K562 (cell line): ENCODE data around the gene LRP4. TPM values are rescaled to one million over a fixed set of nuclear protein-coding genes. Genes with fewer than 3 reads are reported as not detected.

Source experiments
- ADNP ChIP-seq: fragments of 200-800 bp; sonication (Bioruptor generic); IDR thresholded peaks from 2 replicates; pipeline ENCODE4 v1.6.1; 2016; ENCODE audit warnings: missing genetic modification characterization, missing compliant biosample characterization
- CBX5 ChIP-seq: IDR thresholded peaks from 2 replicates; pipeline ENCODE4 v1.6.1; 2014; ENCODE audit warnings: low read depth, borderline replicate concordance
- CEBPB ChIP-seq: fragments of 450-650 bp; IDR thresholded peaks from 2 replicates; pipeline ENCODE4 v1.6.1; 2016; ENCODE audit warnings: missing genetic modification characterization, missing compliant biosample characterization
- CHD1 ChIP-seq: fragments of 200-600 bp; sonication (generic); IDR thresholded peaks from one replicate; pipeline ENCODE4 v1.6.1; 2012; ENCODE audit warnings: mild to moderate bottlenecking, moderate library complexity, low read length, inconsistent platforms
- DLX4 ChIP-seq: fragments of 250-450 bp; sonication (Bioruptor Pico); IDR thresholded peaks from 2 replicates; pipeline ENCODE4 v1.6.1; 2021; ENCODE audit warnings: mild to moderate bottlenecking
- GABPB2 ChIP-seq: fragments of 250-450 bp; sonication (Bioruptor Pico); conservative IDR thresholded peaks from 2 replicates; pipeline ENCODE4 v1.5.1; 2021; ENCODE audit warnings: mild to moderate bottlenecking
- GATAD2B ChIP-seq: fragments of 450-650 bp; IDR thresholded peaks from 2 replicates; pipeline ENCODE4 v1.6.1; 2017; ENCODE audit warnings: mild to moderate bottlenecking, borderline replicate concordance
- MTF1 ChIP-seq: fragments of 250-450 bp; sonication (Bioruptor Pico); IDR thresholded peaks from 2 replicates; pipeline ENCODE4 v1.9.0; 2021; ENCODE audit warnings: moderate library complexity, mild to moderate bottlenecking, inconsistent platforms, borderline replicate concordance
- SIN3A ChIP-seq, 2 experiments: fragments of 150-350 bp in 1 of 2; IDR thresholded peaks; 2 replicates each; pipeline ENCODE4 v1.6.1; 2011 to 2016; ENCODE audit warnings: borderline replicate concordance in 2 of 2, low read depth in 2 of 2, low read length in 2 of 2, mild to moderate bottlenecking in 2 of 2, moderate library complexity in 2 of 2; ENCODE audit not compliant: control insufficient read depth in 1 of 2
- SIRT6 ChIP-seq: IDR thresholded peaks from one replicate; pipeline ENCODE4 v1.6.1; 2012; ENCODE audit warnings: low read depth, mild to moderate bottlenecking, control low read depth, inconsistent platforms, low read length, moderate library complexity
- STAT5A ChIP-seq: IDR thresholded peaks from 2 replicates; pipeline ENCODE4 v1.6.1; 2012; ENCODE audit warnings: low read length, inconsistent platforms, borderline replicate concordance
- TBL1XR1 ChIP-seq, 2 experiments: IDR thresholded peaks; 2 replicates each; pipeline ENCODE4 v1.6.1; 2012; ENCODE audit warnings: improper control_type of control experiment in 2 of 2, low read length in 2 of 2, mild to moderate bottlenecking in 1 of 2
- UBTF ChIP-seq, 2 experiments: IDR thresholded peaks; 2 replicates each; pipeline ENCODE4 v1.6.1; 2012; ENCODE audit warnings: improper control_type of control experiment in 2 of 2, low read depth in 2 of 2, low read length in 2 of 2, borderline replicate concordance in 1 of 2
- ZHX1 ChIP-seq: fragments of 150-350 bp; conservative IDR thresholded peaks from 2 replicates; pipeline ENCODE4 v1.6.1; 2014; ENCODE audit warnings: low read length
- ZNF174 ChIP-seq: fragments of 250-450 bp; sonication (Bioruptor Pico); IDR thresholded peaks from 2 replicates; pipeline ENCODE4 v1.4.0; 2020; ENCODE audit warnings: mild to moderate bottlenecking
- ZNF830 ChIP-seq: fragments of 250-450 bp; sonication (Bioruptor Pico); IDR thresholded peaks from 2 replicates; pipeline ENCODE4 v1.5.0; 2021; ENCODE audit warnings: mild to moderate bottlenecking
- polyA plus RNA-seq, 8 experiments: library from polyadenylated mRNA; depleted of rRNA in 4 of 8; stranded (reverse) in 5 of 8; unstranded in 3 of 8; fragments of >200 nt; fragmentation: Nextera tagmentation in 2 of 8; fragmentation: Illumina TruSeq in 1 of 8; extraction: Ambion mirVana in 2 of 8; extraction: Trizol in 1 of 8; gene quantifications; 2 replicates each; pipeline versions ENCODE4 v1.2.1 to v1.2.3, GENCODE V29; 2011 to 2014; ENCODE audit warnings: inconsistent platforms in 1 of 8, missing spikeins in 1 of 8
- total RNA-seq, 7 experiments: library from RNA; depleted of rRNA in 6 of 7; stranded (reverse); fragments of >200 nt in 6 of 7; fragmentation: Illumina TruSeq in 2 of 7; extraction: Trizol in 2 of 7; gene quantifications; 2 replicates each; pipeline versions ENCODE4 v1.2.1 to v1.2.3, GENCODE V29; 2011 to 2021; ENCODE audit warnings: low replicate concordance in 1 of 7
- TF ChIP-seq, protein P1 (sequence below): fragments of 250-450 bp; sonication (Bioruptor Pico); IDR thresholded peaks from 2 replicates; pipeline ENCODE4 v1.5.0; 2021; ENCODE audit warnings: mild to moderate bottlenecking, borderline replicate concordance

LRP4 gene
- total and polyA plus RNA-seq, 9 of the 15 experiments (the other 6 are each of a cell fraction or from before 2014, with no cell fraction given) = 0.04 to 0.54 (median 0.10) TPM

- TF ChIP-seq, protein P1, sequence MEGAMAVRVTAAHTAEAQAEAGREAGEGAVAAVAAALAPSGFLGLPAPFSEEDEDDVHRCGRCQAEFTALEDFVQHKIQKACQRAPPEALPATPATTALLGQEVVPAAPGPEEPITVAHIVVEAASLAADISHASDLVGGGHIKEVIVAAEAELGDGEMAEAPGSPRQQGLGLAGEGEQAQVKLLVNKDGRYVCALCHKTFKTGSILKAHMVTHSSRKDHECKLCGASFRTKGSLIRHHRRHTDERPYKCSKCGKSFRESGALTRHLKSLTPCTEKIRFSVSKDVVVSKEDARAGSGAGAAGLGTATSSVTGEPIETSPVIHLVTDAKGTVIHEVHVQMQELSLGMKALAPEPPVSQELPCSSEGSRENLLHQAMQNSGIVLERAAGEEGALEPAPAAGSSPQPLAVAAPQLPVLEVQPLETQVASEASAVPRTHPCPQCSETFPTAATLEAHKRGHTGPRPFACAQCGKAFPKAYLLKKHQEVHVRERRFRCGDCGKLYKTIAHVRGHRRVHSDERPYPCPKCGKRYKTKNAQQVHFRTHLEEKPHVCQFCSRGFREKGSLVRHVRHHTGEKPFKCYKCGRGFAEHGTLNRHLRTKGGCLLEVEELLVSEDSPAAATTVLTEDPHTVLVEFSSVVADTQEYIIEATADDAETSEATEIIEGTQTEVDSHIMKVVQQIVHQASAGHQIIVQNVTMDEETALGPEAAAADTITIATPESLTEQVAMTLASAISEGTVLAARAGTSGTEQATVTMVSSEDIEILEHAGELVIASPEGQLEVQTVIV (CRISPR knock-in tag) = no peak
- TF ChIP-seq DLX4 = no peak
- TF ChIP-seq UBTF (IDR thresholded peaks at IDR 0.05; ENCODE audit: borderline replicate concordance in 1 of 2, low read depth in 2 of 2, low read length in 2 of 2) = no peak
- no peak for TF ChIP-seq GATAD2B
- TF ChIP-seq MTF1 (CRISPR knock-in tag) = no peak
- no peak for TF ChIP-seq ZHX1
- peak; percentile 62; the same call in 1 of the 2 replicates for TF ChIP-seq ADNP (tag)
- TF ChIP-seq STAT5A = peak; percentile 36; the same call in 1 of the 2 replicates
- peak in 1 of 2 experiments; percentile 41; a peak in 2 of 4 replicates for TF ChIP-seq TBL1XR1 (IDR thresholded peaks at IDR 0.05; ENCODE audit: low read length in 2 of 2)
- TF ChIP-seq CHD1 = no peak
- no peak for TF ChIP-seq CBX5
- TF ChIP-seq SIN3A (IDR thresholded peaks at IDR 0.05; ENCODE audit: borderline replicate concordance in 2 of 2, control insufficient read depth in 1 of 2, low read depth in 2 of 2, low read length in 2 of 2) = no peak
- peak; percentile 47 for TF ChIP-seq CEBPB (tag)
- no peak for TF ChIP-seq ZNF830
- TF ChIP-seq SIRT6 = no peak
- no peak for TF ChIP-seq ZNF174 (CRISPR knock-in tag)
- TF ChIP-seq GABPB2 = no peak
Observed at GRCh38 chr11:46832511-46833214, 85.7 kb downstream of the LRP4 start (continued).
